Right lobe of liver (tissue), 6 donors: Measurements from ENCODE around the gene VPS13C. TPM values are rescaled to one million over a fixed set of nuclear protein-coding genes. Genes with fewer than 3 reads are reported as not detected.
A peak's percentile ranks its signal among the peaks of the same experiment; 100 is the strongest.

Source experiments
- ATAC-seq, 4 donors: fragments of 200-7000 bp; cut with Tn5 transposase; one replicate each; pipeline ENCODE4 v1.9.1; 2020; ENCODE audit warnings: mild to moderate bottlenecking in 4 of 4, moderate library complexity in 4 of 4
- DNase-seq, 3 donors: peaks; one replicate each; pipeline ENCODE4 v3.0.0-alpha.2; 2020
- H3K27ac ChIP-seq, 3 donors: fragments of 200-600 bp; one replicate each; pipeline ENCODE4 v1.8.0; 2022
- H3K27me3 ChIP-seq, 2 donors: fragments of 200-600 bp; one replicate each; pipeline ENCODE4 v1.8.0; 2022
- H3K36me3 ChIP-seq, 4 donors: fragments of 200-600 bp; sonication (generic) in 1 of 4; one replicate each; pipeline versions ENCODE4 v1.5.1 to v1.8.0; 2017 to 2022; ENCODE audit warnings: control low read depth in 1 of 4
- H3K4me1 ChIP-seq, 4 donors: fragments of 200-600 bp; sonication (generic) in 1 of 4; one replicate each; pipeline versions ENCODE4 v1.5.1 to v1.8.0; 2017 to 2022; ENCODE audit warnings: control low read depth in 1 of 4
- H3K4me3 ChIP-seq, 3 donors: fragments of 200-600 bp; one replicate each; pipeline ENCODE4 v1.8.0; 2022
- H3K9me3 ChIP-seq, 4 donors: fragments of 200-600 bp; sonication (generic) in 1 of 4; one replicate each; pipeline versions ENCODE4 v1.5.1 to v1.8.0; 2017 to 2022; ENCODE audit warnings: control low read depth in 1 of 4
- CTCF ChIP-seq, 4 donors: fragments of 200-600 bp in 3 of 4; fragments of 450-650 bp in 1 of 4; IDR thresholded peaks; one replicate each; pipeline versions ENCODE4 v1.5.1 to v1.8.0; 2016 to 2022; ENCODE audit warnings: antibody characterized with exemption in 4 of 4, mild to moderate bottlenecking in 2 of 4
- POLR2A ChIP-seq: fragments of 450-650 bp; IDR thresholded peaks from one replicate; pipeline ENCODE4 v1.6.1; 2017; ENCODE audit warnings: antibody characterized with exemption, mild to moderate bottlenecking
- WGBS: methylation state at CpG from one replicate; pipeline ENCODE4 v1.1.6; 2018; ENCODE audit warnings: low coverage, low lambda C conversion rate; ENCODE audit not compliant: insufficient coverage; ENCODE audit errors: missing lambda C conversion rate; 5-methylcytosine and 5-hydroxymethylcytosine counted together
- intact Hi-C, 2 donors: fragments of 100-400 bp; cut with DNase I; formaldehyde crosslinking; loops; one replicate each; pipeline versions ENCODE4 v1.11.2 to v1.14.1; 2022
- total RNA-seq, 6 experiments: library from RNA; depleted of rRNA in 2 of 6; stranded (reverse); fragments of >200 nt in 2 of 6; fragmentation: NEBNext Ultra II Directional in 3 of 6; extraction: Animal tissue kit (Norgen Biotek cat#: 25700) in 3 of 6; gene quantifications; one replicate each; pipeline versions ENCODE4 v1.1.0 to v1.2.4, GENCODE V29; 2016 to 2023
- donor health status: DM: no; HTN: yes; CAD: no.
- donor health status: DM: no; HTN: no; CAD: no.
- donor health status: DM: no; HTN: no; CAD: no.
- donor health status: DM: no; HTN: yes; CAD: no.
- donor health status: DM: no; HTN: yes; CAD: no.

Gene VPS13C
- total RNA-seq, 6 experiments from 2014 or later = 17.5 to 34.6 (median 27.3) TPM

GRCh38 chr15:61889706-61890105, 170.5 kb downstream of the VPS13C start:
- H3K9me3 ChIP-seq = peaks cover 0 to 11% (median 0%) of the 10 kb centered on the region in 4 donors
- no peak overlapping the region for H3K4me3 ChIP-seq
- no peaks in the 10 kb centered on the region for H3K4me1 ChIP-seq
- no peak for ATAC-seq
- H3K36me3 ChIP-seq = peaks cover 0 to 5% (median 0%) of the 10 kb centered on the region in 4 donors
- intact Hi-C loops = no loop called here
- H3K27ac ChIP-seq = no peak overlapping the region
- WGBS = 71% methylated on average over 3 of the region's 3 CpGs
- no peaks in the 10 kb centered on the region for H3K27me3 ChIP-seq
- DNase-seq = no peak
- TF ChIP-seq CTCF (IDR thresholded peaks at IDR 0.05) (no peak), POLR2A (no peak)

- peaks cover 0 to 5% (median 0%) of the 10 kb centered on the region in 4 donors for H3K36me3 ChIP-seq
- WGBS = 81% methylated on average over 5 of the region's 5 CpGs
- no peak for ATAC-seq
These were observed 172.0 kb downstream of the VPS13C start for GRCh38 chr15:61888074-61888780.

GRCh38 chr15:61880084-61880483, 180.2 kb downstream of the VPS13C start:
- no peak for TF ChIP-seq CTCF (IDR thresholded peaks at IDR 0.05)
- TF ChIP-seq POLR2A = no peak
- peaks cover 0 to 13% (median 0%) of the 10 kb centered on the region in 4 donors for H3K4me1 ChIP-seq
- no peak overlapping the region for H3K27ac ChIP-seq
- WGBS = 41% methylated on average over 5 of the region's 5 CpGs
- H3K36me3 ChIP-seq = peaks cover 0 to 5% (median 0%) of the 10 kb centered on the region in 4 donors
- H3K4me3 ChIP-seq = no peak overlapping the region
- no peaks in the 10 kb centered on the region for H3K27me3 ChIP-seq
- ATAC-seq (peak; percentile 70 to 83 (median 80)), DNase-seq (no peak)
- intact Hi-C loops = no loop called here
- H3K9me3 ChIP-seq = no peaks in the 10 kb centered on the region

More at GRCh38 chr15:61888074-61888780, 172.0 kb downstream of the VPS13C start:
- no peak overlapping the region for H3K27ac ChIP-seq
- no peak for DNase-seq
- no peaks in the 10 kb centered on the region for H3K27me3 ChIP-seq
- no peak overlapping the region for H3K4me3 ChIP-seq
- intact Hi-C loops = no loop called here
- peaks cover 0 to 7% (median 0%) of the 10 kb centered on the region in 4 donors for H3K9me3 ChIP-seq
- TF ChIP-seq CTCF (IDR thresholded peaks at IDR 0.05) (no peak), POLR2A (no peak)
- no peaks in the 10 kb centered on the region for H3K4me1 ChIP-seq

GRCh38 chr15:61879219-61879618, 181.0 kb downstream of the VPS13C start:
- Histone ChIP-seq H3K9me3 (no peaks in the 10 kb centered on the region), H3K27me3 (no peaks in the 10 kb centered on the region), H3K4me1 (peaks cover 0 to 13% (median 0%) of the 10 kb centered on the region in 4 donors), H3K27ac (no peak overlapping the region), H3K4me3 (no peak overlapping the region), H3K36me3 (peaks cover 0 to 5% (median under 1%) of the 10 kb centered on the region in 4 donors)
- TF ChIP-seq CTCF (IDR thresholded peaks at IDR 0.05) (no peak), POLR2A (no peak)
- WGBS = 31% methylated on average over 3 of the region's 3 CpGs
- ATAC-seq = peak; percentile 64 to 90 (median 70)
- peak in 2 of 3 donors; percentile 52 to 54 for DNase-seq
- intact Hi-C loops = no loop called here
